SU-DHL-6 (cell line): ENCODE data around the gene ATP11A.
"Not testable (repeated sequence)": the region's sequence is repeated elsewhere in the genome, so short reads cannot be mapped to it uniquely, and the experiment has no call there.

ENCODE experiments used
- CTCF ChIP-seq: fragments of 200-600 bp; sonication (generic); IDR thresholded peaks from one replicate; pipeline ENCODE4 v1.5.1; 2017; ENCODE audit warnings: antibody characterized with exemption, mild to moderate bottlenecking, low read length, moderate library complexity; ENCODE audit not compliant: insufficient read depth, poor library complexity, severe bottlenecking
- EZH2phosphoT487 ChIP-seq: fragments of 200-600 bp; sonication (generic), shearing (Covaris generic); conservative IDR thresholded peaks from 2 replicates; pipeline ENCODE4 v1.6.1; 2018; ENCODE audit warnings: mild to moderate bottlenecking, antibody characterized with exemption, low read length, moderate library complexity, mixed read lengths

GRCh38 chr13:112709316-112709715, 19.5 kb downstream of the ATP11A start:
- TF ChIP-seq CTCF, EZH2phosphoT487: not testable (repeated sequence)
